Left kidney (tissue), 2 donors: ENCODE data around the gene GCNT2. TPM values are rescaled to one million over a fixed set of nuclear protein-coding genes. Genes with fewer than 3 reads are reported as not detected.
"Not testable (repeated sequence)": the region's sequence is repeated elsewhere in the genome, so short reads cannot be mapped to it uniquely, and the experiment has no call there.

Source experiments
- DNase-seq: peaks from one replicate; pipeline ENCODE4 v3.0.0-alpha.2; 2013
- polyA plus RNA-seq: library from polyadenylated mRNA; unstranded; fragments of 120-200 nt; gene quantifications from one replicate; pipeline ENCODE4 v1.2.1, GENCODE V29; 2013; ENCODE audit not compliant: insufficient read length

The GCNT2 gene
- polyA plus RNA-seq, 1 donor: 15.3 TPM

- DNase-seq: no peak
Observed at GRCh38 chr6:10511477-10511876, 9.7 kb upstream of the GCNT2 start.

DNA sequence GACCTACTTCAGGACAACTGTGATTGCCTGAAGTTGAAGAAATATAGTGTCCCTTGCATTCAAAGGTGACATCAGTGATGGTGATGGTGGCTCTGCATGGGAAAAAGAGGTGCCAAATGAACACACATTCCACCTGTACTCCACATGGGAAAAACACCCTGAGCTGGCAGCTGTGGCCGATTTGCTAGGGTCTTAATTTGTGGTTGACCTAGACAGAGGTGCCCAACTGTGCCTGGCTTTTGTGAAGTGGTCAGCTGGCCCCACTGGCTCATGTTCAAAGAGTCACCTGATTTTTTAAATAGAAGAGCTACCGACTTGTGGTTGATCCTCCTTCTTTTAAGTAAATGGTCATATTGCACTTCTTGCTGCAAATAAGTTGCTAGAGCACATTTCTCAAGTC is 7.6 kb upstream of the GCNT2 start:
- no peak for DNase-seq

DNA sequence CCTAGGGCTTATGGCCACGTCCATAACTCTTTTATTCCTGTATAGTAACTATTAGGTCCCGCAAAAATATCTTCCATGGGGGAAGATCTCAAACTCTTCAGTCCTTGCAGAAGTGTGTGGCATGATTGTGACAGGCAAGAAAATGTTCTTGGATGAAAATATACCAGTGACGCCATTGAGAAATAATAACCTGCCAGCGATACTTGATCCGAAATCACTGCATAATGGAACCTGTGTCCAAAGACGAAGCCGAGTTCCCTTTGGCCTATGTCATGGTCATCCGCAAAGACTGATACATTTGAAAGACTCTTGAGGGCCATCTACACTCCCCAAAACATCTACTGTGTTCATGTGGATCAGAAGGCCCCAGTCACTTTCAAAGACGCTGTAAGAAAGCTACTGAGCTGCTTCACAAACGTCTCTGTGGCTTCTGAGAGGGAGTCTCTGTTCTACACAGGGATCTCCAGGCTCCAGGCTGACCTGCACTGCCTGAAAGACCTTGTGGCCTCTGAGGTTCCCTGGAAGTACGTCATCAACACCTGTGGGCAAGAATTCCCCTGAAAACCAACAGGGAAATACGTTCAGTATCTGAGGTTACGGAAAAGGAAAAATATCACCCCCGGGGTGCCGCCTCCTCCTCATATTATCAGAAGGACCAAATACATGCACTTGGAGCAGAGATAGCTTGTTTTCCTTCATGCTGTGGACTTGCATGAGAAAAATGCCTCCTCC is 6.9 kb upstream of the GCNT2 start:
- DNase-seq: no peak

GRCh38 chr6:10516953-10517352 is 4.2 kb upstream of the GCNT2 start:
- DNase-seq: no peak

DNA sequence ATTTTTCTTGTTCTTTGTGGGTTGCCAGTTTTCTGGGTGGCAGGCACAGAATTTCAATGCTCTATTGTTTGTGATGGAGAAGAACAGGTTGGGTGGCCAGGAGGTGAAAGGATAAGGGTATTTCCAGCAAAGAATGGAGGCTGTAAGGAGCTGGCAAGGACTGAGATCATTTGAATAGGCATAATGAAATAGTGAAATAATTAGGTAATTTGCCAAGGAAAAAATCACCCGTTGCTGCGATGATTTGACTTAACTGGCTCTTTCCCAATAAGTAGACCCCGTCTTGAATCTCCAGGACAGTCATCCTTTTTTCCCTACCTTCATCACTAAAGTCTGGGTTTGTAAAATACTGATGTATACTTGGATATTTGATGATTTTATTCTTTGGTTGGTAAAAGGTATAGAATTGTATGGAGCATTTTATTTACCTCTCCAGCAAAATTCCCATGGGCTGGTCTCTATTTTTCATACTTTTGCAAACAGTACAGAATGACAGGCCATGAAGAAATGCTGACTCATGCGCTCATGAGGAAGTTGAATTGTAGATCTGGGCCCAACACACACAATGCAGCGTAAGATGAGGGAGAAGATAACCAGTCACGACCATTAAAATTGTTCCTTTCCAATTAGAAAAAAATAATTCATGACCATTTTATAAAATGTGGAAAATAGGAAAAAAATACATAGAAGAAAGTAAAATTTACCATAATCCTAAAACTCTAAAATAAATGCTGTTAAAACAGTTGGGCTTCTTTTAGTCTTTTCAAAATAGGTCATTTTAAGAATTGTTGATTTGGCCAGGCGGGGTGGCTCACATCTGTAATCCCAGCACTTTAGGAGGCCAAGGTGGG is 2.4 kb upstream of the GCNT2 start:
- DNase-seq: no peak

- DNase-seq: not testable (repeated sequence)
Observed at GRCh38 chr6:10519408-10519697, 1.8 kb upstream of the GCNT2 start.

DNA sequence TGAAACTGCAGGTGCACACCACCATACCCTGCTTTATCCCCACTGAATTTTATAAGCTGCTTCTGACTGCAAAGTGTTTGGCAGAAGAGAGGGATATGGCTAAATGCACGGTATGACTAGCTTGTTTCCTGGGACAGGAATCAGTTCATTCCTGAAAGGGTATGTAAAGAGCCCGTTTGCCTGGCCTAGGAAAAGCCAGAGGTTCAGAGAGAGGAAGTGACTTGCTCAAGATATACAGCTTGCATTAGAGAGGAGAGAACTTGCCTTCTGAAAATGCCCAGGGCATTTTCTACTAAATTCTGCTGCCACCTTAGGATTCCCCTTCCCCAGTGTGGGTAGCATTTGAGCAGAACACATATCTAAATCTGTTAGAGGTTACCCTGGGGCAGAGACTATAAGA is 683 bp upstream of the GCNT2 start:
- no peak for DNase-seq

- peak; percentile 66 for DNase-seq
Observed at GRCh38 chr6:10522929-10523573, 1.9 kb downstream of the GCNT2 start.

- no peak for DNase-seq
Observed at GRCh38 chr6:10526156-10526555, 5.0 kb downstream of the GCNT2 start.

DNA sequence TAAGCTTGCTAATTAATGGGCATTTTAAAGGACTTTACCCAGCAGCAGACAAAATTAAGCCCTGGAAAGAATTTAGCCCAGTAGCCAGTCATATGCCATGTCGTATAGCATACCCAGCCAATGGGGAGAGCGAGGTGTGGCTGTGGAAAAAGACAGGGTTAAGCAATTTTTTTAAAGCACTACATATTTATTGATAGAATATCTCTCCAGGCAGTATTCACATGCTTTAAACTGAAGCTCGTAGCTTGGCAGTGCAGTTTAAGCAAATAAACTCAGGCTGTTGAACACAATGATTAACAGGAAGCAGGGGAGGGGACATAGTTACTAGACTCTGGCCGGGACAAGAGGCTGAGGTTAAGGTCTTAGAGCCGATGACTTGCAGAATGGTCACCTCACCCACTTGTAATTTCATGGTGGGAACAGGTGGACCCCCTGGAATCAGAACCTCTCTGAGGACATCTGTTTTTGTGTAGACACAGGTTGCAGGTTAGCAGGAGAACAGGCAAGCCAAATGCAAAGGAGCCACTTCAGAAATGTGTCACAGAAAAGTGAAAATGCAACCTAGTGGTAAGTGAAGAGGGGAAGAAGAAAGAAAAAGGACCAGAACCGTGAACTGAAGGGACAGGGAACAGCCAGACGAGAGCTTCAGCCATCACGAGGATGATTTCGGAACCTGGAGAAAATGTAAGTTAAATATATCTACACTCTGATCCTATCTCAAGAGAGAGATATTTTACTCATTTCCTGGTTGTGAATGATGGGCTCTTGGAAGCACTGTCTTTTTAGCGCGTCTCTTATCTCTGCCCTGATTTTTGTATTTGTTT is 7.2 kb downstream of the GCNT2 start:
- DNase-seq: no peak

- no peak for DNase-seq
Observed at GRCh38 chr6:10529231-10529801, 8.2 kb downstream of the GCNT2 start.

DNA sequence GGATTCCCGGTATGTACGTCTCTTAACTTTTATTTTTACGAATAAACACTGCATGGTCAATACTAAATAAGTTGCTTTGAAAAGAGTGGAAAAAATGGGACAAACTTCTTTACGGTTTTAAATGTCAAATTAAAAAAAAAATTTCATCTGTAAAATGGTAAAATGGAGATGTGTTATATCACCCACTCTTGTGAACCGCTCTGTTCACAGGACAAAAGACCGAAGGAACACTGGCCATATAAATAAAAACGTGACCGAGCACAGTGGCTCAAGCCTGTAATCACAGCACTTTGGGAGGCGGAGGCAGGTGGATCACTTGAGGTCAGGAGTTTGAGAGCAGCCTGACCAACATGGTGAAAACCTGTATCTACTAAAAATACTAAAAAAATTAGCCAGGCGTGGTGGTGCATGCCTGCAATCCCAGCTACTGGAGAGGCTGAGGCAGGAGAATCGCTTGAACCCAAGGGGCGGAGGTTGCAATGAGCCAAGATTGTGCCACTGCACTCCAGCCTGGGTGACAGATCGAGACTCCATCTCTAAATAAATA is 8.8 kb downstream of the GCNT2 start:
- DNase-seq: not testable (repeated sequence)

- DNase-seq: no peak
Observed at GRCh38 chr6:10531503-10531902, 10.4 kb downstream of the GCNT2 start.

- no peak for DNase-seq
Observed at GRCh38 chr6:10531942-10532341, 10.8 kb downstream of the GCNT2 start.

DNA sequence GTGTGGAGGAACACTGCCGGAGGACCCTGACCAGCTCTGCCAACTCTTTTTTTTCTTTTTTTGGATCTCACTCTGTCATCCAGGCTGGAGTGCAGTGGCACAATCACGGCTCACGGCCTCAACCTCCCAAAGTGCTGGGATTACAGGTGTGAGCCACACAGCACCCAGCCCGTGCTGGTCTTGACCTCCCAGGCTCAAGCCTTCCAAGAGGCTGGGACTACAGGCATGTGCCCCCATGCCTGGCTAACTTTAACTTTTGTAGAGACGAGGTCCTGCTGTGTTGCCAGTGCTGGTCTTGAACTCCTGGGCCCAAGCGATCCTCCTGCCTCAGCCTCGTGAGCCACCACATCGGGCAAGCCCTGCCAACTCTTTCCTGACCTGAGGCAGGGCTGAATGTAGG is 11.2 kb downstream of the GCNT2 start:
- DNase-seq: no peak

DNA sequence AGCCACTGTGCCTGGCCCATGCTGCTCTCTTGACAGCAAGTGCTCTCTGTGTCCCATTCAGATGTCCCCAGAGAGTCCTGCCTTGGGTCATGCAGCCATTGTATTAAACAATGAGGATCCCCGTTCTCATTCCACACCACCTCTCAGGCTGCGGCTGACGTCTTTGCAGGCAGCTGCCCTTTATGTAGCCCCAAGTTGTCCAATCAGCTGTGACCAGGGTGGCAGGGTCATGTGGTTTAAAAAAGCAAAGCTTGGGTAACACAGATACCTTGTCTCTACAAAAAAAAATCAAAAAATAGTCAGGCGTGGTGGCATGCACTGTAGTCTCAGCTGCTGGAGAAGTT is 13.2 kb downstream of the GCNT2 start:
- DNase-seq: no peak

GRCh38 chr6:10535193-10535592 is 14.0 kb downstream of the GCNT2 start:
- no peak for DNase-seq

- no peak for DNase-seq
Observed at GRCh38 chr6:10537726-10538125, 16.6 kb downstream of the GCNT2 start.

DNA sequence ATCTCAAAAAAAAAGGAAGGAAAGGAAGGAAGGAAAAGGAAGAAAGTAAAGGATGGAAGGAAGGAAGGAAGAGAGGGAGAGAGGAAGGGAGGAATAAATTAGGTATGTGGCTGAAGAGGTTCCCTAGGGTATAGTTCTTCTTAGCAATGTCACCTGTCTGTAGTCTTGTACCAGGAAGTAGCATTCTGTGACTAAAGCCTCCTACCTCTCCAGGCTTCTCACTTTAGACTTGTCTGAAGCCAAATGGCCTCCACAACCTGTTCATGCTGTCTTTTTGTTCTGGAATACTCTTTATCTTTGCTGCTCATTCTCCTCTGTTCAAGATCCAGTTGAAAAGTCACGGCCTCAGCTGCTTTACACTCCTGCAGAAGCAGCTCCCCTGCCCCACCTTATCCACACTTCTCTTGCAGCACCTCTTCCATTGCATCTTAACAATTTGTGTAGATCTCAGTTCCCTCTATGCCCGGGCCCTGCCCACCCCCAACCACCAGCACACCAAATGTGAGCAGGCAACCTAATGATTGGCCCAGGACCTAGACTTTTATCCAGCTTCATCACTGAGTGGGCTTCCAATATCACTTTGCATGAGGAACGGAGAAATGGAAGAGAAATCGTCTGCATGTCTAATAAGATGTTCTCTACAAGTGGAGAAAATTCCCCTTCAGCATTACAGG is 19.1 kb downstream of the GCNT2 start:
- no peak for DNase-seq

- DNase-seq: no peak
Observed at GRCh38 chr6:10541591-10541990, 20.4 kb downstream of the GCNT2 start.

DNA sequence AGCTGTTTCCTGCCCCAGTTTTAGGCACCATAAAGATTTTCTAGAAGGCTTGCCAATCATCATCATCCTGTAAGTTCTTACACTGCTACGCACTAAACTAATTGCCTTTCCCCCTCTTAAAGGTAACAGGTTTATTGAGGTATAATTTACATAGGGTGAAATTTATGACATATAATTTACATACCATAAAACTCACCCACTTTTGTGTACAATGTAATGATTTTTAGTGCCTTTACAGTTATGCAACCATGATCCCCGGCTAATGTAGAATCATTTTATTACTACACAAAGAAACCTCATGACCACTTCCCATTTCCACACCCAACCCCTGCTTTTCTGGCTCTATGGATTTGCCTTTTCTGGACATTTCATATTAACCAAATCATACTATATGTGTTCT is 21.1 kb downstream of the GCNT2 start:
- no peak for DNase-seq
